ENCODE results near the gene PKP4. TPM values are rescaled to one million over a fixed set of nuclear protein-coding genes. Genes with fewer than 3 reads are reported as not detected.

PKP4 gene
- total RNA-seq, 2 experiments from 2014 or later: 68.7 to 73.2 TPM

GRCh38 chr2:158482594-158482993 lies 25.8 kb downstream of the PKP4 start:
- ChIA-PET CTCF (ENCODE audit: unreplicated experiment) (no interaction called here), POLR2A (interaction anchor here (0.7 to 1.2 kb wide), 2 partner anchors 14 to 18 kb away, joined by 3 read pairs; no protein-coding TSS in a partner anchor)
- Histone ChIP-seq H3K27ac (ENCODE audit: low read depth, low read length, poor library complexity, severe bottlenecking) (no peak overlapping the region), H3K4me3 (ENCODE audit: low read depth, low read length, poor library complexity, severe bottlenecking) (no peak overlapping the region), H2AFZ (ENCODE audit: low read length) (no peak overlapping the region), H3K36me3 (ENCODE audit: insufficient read depth, low read length) (no peaks in the 10 kb centered on the region), H3K4me1 (ENCODE audit: insufficient read depth, low read length, poor library complexity, severe bottlenecking) (no peaks in the 10 kb centered on the region), H3K9me3 (ENCODE audit: low read length) (no peaks in the 10 kb centered on the region), H4K20me1 (ENCODE audit: insufficient read depth, low read length) (peaks cover 6% of the 10 kb centered on the region; the same call in 1 of the 2 replicates), H3K79me2 (ENCODE audit: insufficient read depth, low read depth, low read length) (no peaks in the 10 kb centered on the region; the same call in 1 of the 2 replicates), H3K4me2 (ENCODE audit: low read length) (no peak overlapping the region), H3K9me2 (ENCODE audit: insufficient read depth, low read length) (no peaks in the 10 kb centered on the region)
- DNase-seq (ENCODE audit: low spot score): no peak
- intact Hi-C loops (cut with micrococcal nuclease; ENCODE audit: unreplicated experiment): no loop called here
- TF ChIP-seq EZH2phosphoT487 (IDR thresholded peaks at IDR 0.05; ENCODE audit: borderline replicate concordance, low read depth, low read length) (no peak), CTCF (conservative IDR thresholded peaks at IDR 0.05; ENCODE audit: low read length) (no peak)
- no TSS peak for BruUV-seq (replicated peaks)

DNA sequence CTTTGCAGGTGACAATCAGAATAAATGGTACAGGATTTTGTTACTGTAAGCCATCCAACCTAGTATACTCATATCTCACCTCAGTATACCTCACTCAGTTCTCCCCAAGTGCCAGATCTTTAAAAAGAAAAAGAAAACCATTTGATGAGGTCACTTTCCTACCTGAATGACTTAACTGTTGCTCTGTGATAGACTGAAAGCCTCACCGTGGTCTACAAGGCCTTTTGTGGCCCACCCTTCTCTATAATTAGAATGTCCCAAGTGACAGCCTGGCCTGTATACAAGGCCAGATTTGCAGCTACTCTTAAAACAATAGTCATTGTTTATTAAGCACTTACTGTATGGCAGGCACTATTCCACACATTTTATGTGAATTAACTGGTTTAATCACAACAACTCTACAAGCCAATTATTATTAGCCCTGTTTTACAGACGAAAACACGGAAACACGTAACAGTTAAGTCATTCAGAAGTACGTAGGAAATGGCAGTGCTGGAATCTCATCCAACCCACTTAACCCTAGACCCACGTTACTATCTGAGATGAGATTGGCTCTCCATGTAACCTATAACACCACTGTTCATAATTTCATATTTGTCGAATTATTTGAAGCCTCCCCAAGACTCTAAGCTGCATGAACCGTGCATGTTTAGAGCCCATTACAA lies 28.3 kb downstream of the PKP4 start:
- Histone ChIP-seq H3K27ac (ENCODE audit: low read depth, low read length, poor library complexity, severe bottlenecking) (no peak overlapping the region), H3K79me2 (ENCODE audit: insufficient read depth, low read depth, low read length) (peaks cover 3% of the 10 kb centered on the region; the same call in 1 of the 2 replicates), H3K9me2 (ENCODE audit: insufficient read depth, low read length) (no peaks in the 10 kb centered on the region), H3K4me1 (ENCODE audit: insufficient read depth, low read length, poor library complexity, severe bottlenecking) (peaks cover 18% of the 10 kb centered on the region), H3K4me2 (ENCODE audit: low read length) (no peak overlapping the region), H3K9me3 (ENCODE audit: low read length) (no peaks in the 10 kb centered on the region), H2AFZ (ENCODE audit: low read length) (no peak overlapping the region), H3K4me3 (ENCODE audit: low read depth, low read length, poor library complexity, severe bottlenecking) (no peak overlapping the region), H3K36me3 (ENCODE audit: insufficient read depth, low read length) (no peaks in the 10 kb centered on the region), H4K20me1 (ENCODE audit: insufficient read depth, low read length) (peaks cover 6% of the 10 kb centered on the region; the same call in 1 of the 2 replicates)
- ChIA-PET CTCF (ENCODE audit: unreplicated experiment) (no interaction called here), POLR2A (no interaction called here)
- intact Hi-C loops (cut with micrococcal nuclease; ENCODE audit: unreplicated experiment): no loop called here
- DNase-seq (ENCODE audit: low spot score): no peak
- BruUV-seq (replicated peaks): no TSS peak
- TF ChIP-seq EZH2phosphoT487 (IDR thresholded peaks at IDR 0.05; ENCODE audit: borderline replicate concordance, low read depth, low read length): no peak
- TF ChIP-seq CTCF (conservative IDR thresholded peaks at IDR 0.05; ENCODE audit: low read length): no peak

All from OCI-LY7 (cell line).